IMR-90 (cell line): Measurements from ENCODE around the gene MYRFL. TPM values are rescaled to one million over a fixed set of nuclear protein-coding genes. Genes with fewer than 3 reads are reported as not detected.

Source experiments
- ATAC-seq: fragments of 200-7000 bp; cut with Tn5 transposase; 2 replicates; pipeline ENCODE4 v1.9.1; 2020; ENCODE audit warnings: low read depth, mild to moderate bottlenecking, moderate library complexity
- BruUV-seq: library from RNA; stranded (reverse); fragments of 400-500 nt; replicated peaks from 2 replicates; lab custom pipeline; 2021; lab: Mats Ljungman, UMichigan
- CTCF ChIA-PET: fragments of 300-600 bp; formaldehyde crosslinking; extraction: SDS; loops from one replicate; lab custom pipeline; 2021; ENCODE audit warnings: antibody characterized with exemption; lab: Yijun Ruan, JAX
- POLR2A ChIA-PET: fragments of 300-600 bp; sonication (Branson Sonifier 250); formaldehyde crosslinking; loops from one replicate; lab custom pipeline; 2022; ENCODE audit warnings: antibody characterized with exemption; ENCODE audit not compliant: unreplicated experiment; lab: Charles Lee
- DNase-seq: peaks from one replicate; pipeline ENCODE4 v3.0.0; 2013
- H2AFZ ChIP-seq: replicated peaks from 2 replicates; pipeline ENCODE3; 2013; ENCODE audit warnings: low read length, mild to moderate bottlenecking; ENCODE audit not compliant: poor library complexity
- H2AK5ac ChIP-seq: 2 replicates; pipeline ENCODE4 v1.6.1; 2013; ENCODE audit warnings: low read depth, low read length, inconsistent platforms
- H2AK9ac ChIP-seq: replicated peaks from 2 replicates; pipeline ENCODE3; 2013; ENCODE audit warnings: mild to moderate bottlenecking, low read depth, low read length, moderate library complexity; ENCODE audit not compliant: poor library complexity
- H2BK120ac ChIP-seq: 2 replicates; pipeline ENCODE4 v1.6.1; 2013; ENCODE audit warnings: low read depth, low read length, inconsistent platforms
- H2BK15ac ChIP-seq: 3 replicates; pipeline ENCODE4 v1.6.1; 2013; ENCODE audit warnings: low read depth, low read length, inconsistent platforms
- H2BK20ac ChIP-seq: 2 replicates; pipeline ENCODE4 v1.6.1; 2013; ENCODE audit warnings: low read depth, mild to moderate bottlenecking, inconsistent platforms, low read length, moderate library complexity
- H2BK5ac ChIP-seq: 2 replicates; pipeline ENCODE4 v1.6.1; 2013; ENCODE audit warnings: mild to moderate bottlenecking, low read depth, low read length, inconsistent platforms; ENCODE audit not compliant: poor library complexity, severe bottlenecking
- H3K14ac ChIP-seq: replicated peaks from 2 replicates; pipeline ENCODE4 v1.6.1; 2013; ENCODE audit warnings: low read depth, low read length, inconsistent platforms
- H3K18ac ChIP-seq: 2 replicates; pipeline ENCODE4 v1.6.1; 2013; ENCODE audit warnings: low read depth, low read length, control low read depth
- H3K23ac ChIP-seq: 2 replicates; pipeline ENCODE4 v1.6.1; 2013; ENCODE audit warnings: low read depth, low read length, inconsistent platforms
- H3K27ac ChIP-seq: 2 replicates; pipeline ENCODE4 v1.5.1; 2013; ENCODE audit warnings: mild to moderate bottlenecking, control low read depth, low read length; ENCODE audit not compliant: insufficient read depth
- H3K27me3 ChIP-seq: 2 replicates; pipeline ENCODE4 v1.6.1; 2013; ENCODE audit warnings: low read length; ENCODE audit not compliant: control insufficient read depth, insufficient read depth
- H3K36me3 ChIP-seq: 2 replicates; pipeline ENCODE4 v1.6.1; 2013; ENCODE audit warnings: low read length, mixed read lengths; ENCODE audit not compliant: control insufficient read depth, insufficient read depth
- H3K4ac ChIP-seq: 2 replicates; pipeline ENCODE4 v1.6.1; 2013; ENCODE audit warnings: low read depth, low read length, inconsistent platforms
- H3K4me1 ChIP-seq: 2 replicates; pipeline ENCODE4 v1.6.1; 2013; ENCODE audit warnings: low read length, mixed read lengths; ENCODE audit not compliant: control insufficient read depth, insufficient read depth
- H3K4me2 ChIP-seq: 2 replicates; pipeline ENCODE4 v1.6.1; 2013; ENCODE audit warnings: low read depth, mild to moderate bottlenecking, control low read depth, low read length, moderate library complexity
- H3K4me3 ChIP-seq: 2 replicates; pipeline ENCODE4 v1.5.1; 2013; ENCODE audit warnings: low read depth, mild to moderate bottlenecking, control low read depth, low read length, moderate library complexity; ENCODE audit not compliant: insufficient read depth
- H3K56ac ChIP-seq: 2 replicates; pipeline ENCODE4 v1.6.1; 2013; ENCODE audit warnings: low read length, inconsistent platforms; ENCODE audit not compliant: insufficient read depth; ENCODE audit errors: extremely low read depth
- H3K79me1 ChIP-seq, 2 experiments: 2 replicates each; pipeline ENCODE4 v1.6.1; 2013; ENCODE audit warnings: low read length in 2 of 2, inconsistent platforms in 1 of 2, low read depth in 1 of 2
- H3K9ac ChIP-seq: 2 replicates; pipeline ENCODE4 v1.6.1; 2013; ENCODE audit warnings: low read depth, low read length, control low read depth
- H3K9me1 ChIP-seq: 2 replicates; pipeline ENCODE4 v1.6.1; 2013; ENCODE audit warnings: low read length, inconsistent platforms; ENCODE audit not compliant: insufficient read depth
- H3K9me3 ChIP-seq: 2 replicates; pipeline ENCODE4 v1.6.1; 2013; ENCODE audit warnings: low read length; ENCODE audit not compliant: control insufficient read depth, insufficient read depth
- H4K20me1 ChIP-seq: 2 replicates; pipeline ENCODE4 v1.6.1; 2013; ENCODE audit warnings: low read length, inconsistent platforms; ENCODE audit not compliant: insufficient read depth
- H4K5ac ChIP-seq: 2 replicates; pipeline ENCODE4 v1.6.1; 2013; ENCODE audit warnings: mild to moderate bottlenecking, low read depth, low read length, control low read depth
- H4K8ac ChIP-seq, 2 experiments: 2 replicates each; pipeline ENCODE4 v1.6.1; 2013; ENCODE audit warnings: low read depth in 2 of 2, low read length in 2 of 2, control low read depth in 1 of 2, inconsistent platforms in 1 of 2
- H4K91ac ChIP-seq: 2 replicates; pipeline ENCODE4 v1.6.1; 2013; ENCODE audit warnings: low read depth, low read length, inconsistent platforms; ENCODE audit not compliant: insufficient read depth
- CHD1 ChIP-seq: IDR thresholded peaks from 2 replicates; pipeline ENCODE4 v1.6.1; 2012; ENCODE audit warnings: low read depth, low read length, improper control_type of control experiment
- CTCF ChIP-seq: conservative IDR thresholded peaks from 2 replicates; pipeline ENCODE4 v1.5.1; 2012; ENCODE audit warnings: mild to moderate bottlenecking, low read depth, low read length, improper control_type of control experiment
- FOS ChIP-seq: fragments of 150-350 bp; IDR thresholded peaks from 2 replicates; pipeline ENCODE4 v1.6.1; 2016; ENCODE audit warnings: low read depth, low read length
- MAFK ChIP-seq: IDR thresholded peaks from 2 replicates; pipeline ENCODE4 v1.6.1; 2012; ENCODE audit warnings: low read depth, low read length, improper control_type of control experiment
- NFE2L2 ChIP-seq: fragments of 150-350 bp; IDR thresholded peaks from 2 replicates; pipeline ENCODE4 v1.6.1; 2016; ENCODE audit warnings: low read depth, mild to moderate bottlenecking, low read length
- RCOR1 ChIP-seq: IDR thresholded peaks from 2 replicates; pipeline ENCODE4 v1.6.1; 2012; ENCODE audit warnings: mild to moderate bottlenecking, low read length, improper control_type of control experiment; ENCODE audit not compliant: insufficient replicate concordance
- SMC3 ChIP-seq: fragments of 150-350 bp; IDR thresholded peaks from 2 replicates; pipeline ENCODE4 v1.6.1; 2016; ENCODE audit warnings: low read depth, mild to moderate bottlenecking, antibody characterized with exemption, low read length, moderate library complexity
- USF2 ChIP-seq: fragments of 150-350 bp; IDR thresholded peaks from 2 replicates; pipeline ENCODE4 v1.6.1; 2017; ENCODE audit warnings: mild to moderate bottlenecking, antibody characterized with exemption, low read length, low read depth
- dilution Hi-C: fragments of 300-500 bp; cut with HindIII; formaldehyde crosslinking; loops from one replicate; pipeline ENCODE4 v1.14.3; 2018; ENCODE audit warnings: low sequenced_read_pairs; ENCODE audit not compliant: unreplicated experiment
- in situ Hi-C: fragments of 300-500 bp; cut with MboI; formaldehyde crosslinking; loops from 3 replicates; pipeline ENCODE4 v1.14.3; 2019; ENCODE audit warnings: low sequenced_read_pairs, inconsistent platforms, mixed read lengths
- intact Hi-C: fragments of 100-400 bp; cut with micrococcal nuclease; formaldehyde crosslinking; loops from 2 replicates; pipeline ENCODE4 v1.10.0; 2022
- polyA plus RNA-seq, 3 experiments: library from polyadenylated mRNA; depleted of rRNA; stranded (reverse); fragments of >200 nt; gene quantifications; 2 replicates each; pipeline ENCODE4 v1.2.3, GENCODE V29; 2012; ENCODE audit warnings: low replicate concordance in 1 of 3
- total RNA-seq: library from RNA; depleted of rRNA; stranded (reverse); fragments of >200 nt; gene quantifications from 2 replicates; pipeline ENCODE4 v1.2.3, GENCODE V29; 2012

The MYRFL gene
- total and polyA plus RNA-seq, 2 of the 4 experiments (the other 2 are of a cell fraction): not detected

- ATAC-seq (no peak), DNase-seq (no peak)
- no peak overlapping the region for H3K4ac ChIP-seq
- H3K56ac ChIP-seq: no peak overlapping the region
- H3K18ac ChIP-seq: no peak overlapping the region
- no peak overlapping the region for H3K27ac ChIP-seq
- no peaks in the 10 kb centered on the region for H3K9me3 ChIP-seq
- H2AK5ac ChIP-seq: no peak overlapping the region
- no peaks in the 10 kb centered on the region for H3K9me1 ChIP-seq
- no peaks in the 10 kb centered on the region for H4K20me1 ChIP-seq
- no peaks in the 10 kb centered on the region for H3K4me1 ChIP-seq
- no peak overlapping the region for H2AK9ac ChIP-seq
- H3K9ac ChIP-seq: no peak overlapping the region
- no peaks in the 10 kb centered on the region for H3K36me3 ChIP-seq
- in situ Hi-C loops: no loop called here
- no peak overlapping the region for H3K23ac ChIP-seq
- ChIA-PET CTCF (interaction anchor here (0.7 kb wide), 1 partner anchor 1404 kb away, joined by 3 read pairs; no protein-coding TSS in a partner anchor), POLR2A (no interaction called here)
- H4K5ac ChIP-seq: no peak overlapping the region
- no peaks in the 10 kb centered on the region for H3K79me1 ChIP-seq
- H3K27me3 ChIP-seq: no peaks in the 10 kb centered on the region
- no peak overlapping the region for H2AFZ ChIP-seq
- no peak overlapping the region for H3K14ac ChIP-seq
- no peak overlapping the region for H3K4me3 ChIP-seq
- dilution Hi-C loops: no loop called here
- H2BK15ac ChIP-seq: no peak overlapping the region
- no peak overlapping the region for H4K8ac ChIP-seq
- no peak overlapping the region for H2BK5ac ChIP-seq
- no peak for TF ChIP-seq CHD1
- TF ChIP-seq CTCF: no peak
- no peak for TF ChIP-seq FOS
- TF ChIP-seq MAFK: no peak
- no peak for TF ChIP-seq SMC3
- no peak for TF ChIP-seq USF2
- no peak for TF ChIP-seq NFE2L2
- no peak for TF ChIP-seq RCOR1
- BruUV-seq: no TSS peak
- H4K91ac ChIP-seq: no peak overlapping the region
- H2BK20ac ChIP-seq: no peak overlapping the region
- H2BK120ac ChIP-seq: no peak overlapping the region
- no peak overlapping the region for H3K4me2 ChIP-seq
- intact Hi-C loops: no loop called here
These were observed 98.0 kb downstream of the MYRFL start for GRCh38 chr12:69922999-69923398.
